PFSK-1 (cell line): ENCODE results near the gene TIGD7.

Source experiments
- POLR2AphosphoS5 ChIP-seq: IDR thresholded peaks from 2 replicates; pipeline ENCODE4 v1.6.1; 2012; ENCODE audit warnings: low read depth, mild to moderate bottlenecking, control low read depth, low read length, moderate library complexity
- SIN3A ChIP-seq: IDR thresholded peaks from 2 replicates; pipeline ENCODE4 v1.6.1; 2012; ENCODE audit warnings: mild to moderate bottlenecking, low read length, moderate library complexity, borderline replicate concordance; ENCODE audit not compliant: insufficient read depth
- TAF1 ChIP-seq: IDR thresholded peaks from 2 replicates; pipeline ENCODE4 v1.6.1; 2012; ENCODE audit warnings: low read length, control low read depth, borderline replicate concordance; ENCODE audit not compliant: insufficient read depth
- TF ChIP-seq, protein P1 (sequence below), 2 experiments: IDR thresholded peaks; 2 replicates each; pipeline versions ENCODE4 v1.6.1 to v1.8.0; 2011 to 2012; ENCODE audit warnings: low read depth in 2 of 2, low read length in 2 of 2, control low read depth in 1 of 2, inconsistent platforms in 1 of 2, mild to moderate bottlenecking in 1 of 2, moderate library complexity in 1 of 2; ENCODE audit not compliant: insufficient read depth in 1 of 2

DNA sequence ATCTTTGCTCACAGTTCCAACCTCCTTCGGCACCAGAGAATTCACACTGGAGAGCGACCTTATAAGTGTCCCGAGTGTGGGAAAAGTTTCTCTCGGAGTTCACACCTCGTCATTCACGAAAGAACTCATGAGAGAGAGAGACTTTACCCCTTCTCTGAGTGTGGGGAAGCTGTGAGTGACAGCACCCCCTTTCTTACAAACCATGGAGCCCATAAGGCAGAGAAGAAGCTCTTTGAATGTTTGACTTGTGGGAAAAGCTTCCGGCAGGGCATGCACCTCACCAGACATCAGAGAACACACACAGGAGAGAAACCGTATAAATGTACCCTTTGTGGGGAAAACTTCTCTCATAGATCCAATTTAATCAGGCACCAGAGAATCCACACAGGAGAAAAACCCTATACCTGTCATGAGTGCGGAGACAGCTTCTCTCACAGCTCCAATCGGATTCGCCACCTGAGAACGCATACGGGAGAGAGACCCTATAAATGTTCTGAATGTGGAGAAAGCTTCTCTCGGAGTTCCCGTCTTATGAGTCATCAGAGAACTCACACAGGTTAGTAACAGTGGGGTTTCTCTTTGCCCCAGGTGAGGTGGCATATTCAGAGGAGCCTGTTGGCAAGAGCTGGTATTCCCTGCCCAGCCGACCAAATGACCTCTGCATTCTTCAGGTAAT is 15.1 kb downstream of the TIGD7 start:
- TF ChIP-seq, protein P1, sequence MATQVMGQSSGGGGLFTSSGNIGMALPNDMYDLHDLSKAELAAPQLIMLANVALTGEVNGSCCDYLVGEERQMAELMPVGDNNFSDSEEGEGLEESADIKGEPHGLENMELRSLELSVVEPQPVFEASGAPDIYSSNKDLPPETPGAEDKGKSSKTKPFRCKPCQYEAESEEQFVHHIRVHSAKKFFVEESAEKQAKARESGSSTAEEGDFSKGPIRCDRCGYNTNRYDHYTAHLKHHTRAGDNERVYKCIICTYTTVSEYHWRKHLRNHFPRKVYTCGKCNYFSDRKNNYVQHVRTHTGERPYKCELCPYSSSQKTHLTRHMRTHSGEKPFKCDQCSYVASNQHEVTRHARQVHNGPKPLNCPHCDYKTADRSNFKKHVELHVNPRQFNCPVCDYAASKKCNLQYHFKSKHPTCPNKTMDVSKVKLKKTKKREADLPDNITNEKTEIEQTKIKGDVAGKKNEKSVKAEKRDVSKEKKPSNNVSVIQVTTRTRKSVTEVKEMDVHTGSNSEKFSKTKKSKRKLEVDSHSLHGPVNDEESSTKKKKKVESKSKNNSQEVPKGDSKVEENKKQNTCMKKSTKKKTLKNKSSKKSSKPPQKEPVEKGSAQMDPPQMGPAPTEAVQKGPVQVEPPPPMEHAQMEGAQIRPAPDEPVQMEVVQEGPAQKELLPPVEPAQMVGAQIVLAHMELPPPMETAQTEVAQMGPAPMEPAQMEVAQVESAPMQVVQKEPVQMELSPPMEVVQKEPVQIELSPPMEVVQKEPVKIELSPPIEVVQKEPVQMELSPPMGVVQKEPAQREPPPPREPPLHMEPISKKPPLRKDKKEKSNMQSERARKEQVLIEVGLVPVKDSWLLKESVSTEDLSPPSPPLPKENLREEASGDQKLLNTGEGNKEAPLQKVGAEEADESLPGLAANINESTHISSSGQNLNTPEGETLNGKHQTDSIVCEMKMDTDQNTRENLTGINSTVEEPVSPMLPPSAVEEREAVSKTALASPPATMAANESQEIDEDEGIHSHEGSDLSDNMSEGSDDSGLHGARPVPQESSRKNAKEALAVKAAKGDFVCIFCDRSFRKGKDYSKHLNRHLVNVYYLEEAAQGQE (IDR thresholded peaks at IDR 0.05; ENCODE audit: insufficient read depth in 1 of 2, low read depth in 2 of 2, low read length in 2 of 2), result no peak
- no peak for TF ChIP-seq POLR2AphosphoS5
- TF ChIP-seq SIN3A, result no peak
- no peak for TF ChIP-seq TAF1
